ENCODE results near the gene PRKCA. TPM values are rescaled to one million over a fixed set of nuclear protein-coding genes. Genes with fewer than 3 reads are reported as not detected.
"Not testable (repeated sequence)": the region's sequence is repeated elsewhere in the genome, so short reads cannot be mapped to it uniquely, and the experiment has no call there.

Gene PRKCA
- total RNA-seq, 4 donors from 2014 or later = 26.0 to 89.0 (median 32.8) TPM

DNA sequence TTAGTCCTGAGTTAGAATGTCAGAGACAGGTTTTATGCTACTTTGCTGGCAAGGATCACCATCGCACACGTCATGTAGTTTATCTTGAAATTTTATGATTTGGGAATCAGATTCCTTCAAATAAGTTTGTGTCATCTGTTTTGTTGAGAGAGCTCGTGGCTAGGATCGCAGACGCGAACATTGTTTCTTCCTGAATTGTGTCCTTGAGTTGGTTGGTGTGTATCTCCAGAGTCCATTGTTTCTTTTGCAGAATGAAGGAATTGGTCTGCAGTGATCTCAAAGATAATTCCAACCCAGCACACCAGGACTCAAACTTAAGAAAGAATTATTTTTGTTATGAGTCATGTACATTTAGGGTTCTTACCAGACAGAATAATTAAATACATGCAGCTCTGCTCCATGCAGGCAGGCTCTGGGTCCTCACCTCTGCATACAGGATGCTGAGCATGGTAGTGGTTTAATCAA lies 51.6 kb downstream of the PRKCA start:
- Histone ChIP-seq H3K36me3 (no peaks in the 10 kb centered on the region), H3K4me3 (no peak overlapping the region), H3K4me1 (peaks cover 0 to 35% (median 10%) of the 10 kb centered on the region in 3 donors), H3K9me3 (no peaks in the 10 kb centered on the region), H3K27me3 (no peaks in the 10 kb centered on the region), H3K27ac (no peak overlapping the region)
- no peak for ATAC-seq
- TF ChIP-seq EP300 (IDR thresholded peaks at IDR 0.05) (no peak), POLR2A (IDR thresholded peaks at IDR 0.05) (no peak), POLR2AphosphoS5 (IDR thresholded peaks at IDR 0.05) (no peak), CTCF (IDR thresholded peaks at IDR 0.05) (no peak)
- 77 to 81% methylated on average over 5 to 6 of the region's 6 CpGs for WGBS, 2 donors (ENCODE audit: low coverage in 1 of 2)

GRCh38 chr17:66354472-66354871 lies 52.1 kb downstream of the PRKCA start:
- no peak overlapping the region for H3K4me3 ChIP-seq
- 63 to 64% methylated on average over 3 of the region's 3 CpGs for WGBS, 2 donors (ENCODE audit: low coverage in 1 of 2)
- H3K27ac ChIP-seq = no peak overlapping the region
- no peaks in the 10 kb centered on the region for H3K36me3 ChIP-seq
- TF ChIP-seq EP300 (IDR thresholded peaks at IDR 0.05) (no peak), POLR2A (IDR thresholded peaks at IDR 0.05) (no peak)
- no peak for ATAC-seq
- H3K9me3 ChIP-seq = no peaks in the 10 kb centered on the region
- peaks cover 0 to 35% (median 6%) of the 10 kb centered on the region in 3 donors for H3K4me1 ChIP-seq
- H3K27me3 ChIP-seq = no peaks in the 10 kb centered on the region

- no peak for TF ChIP-seq POLR2A (IDR thresholded peaks at IDR 0.05)
- TF ChIP-seq EP300 (IDR thresholded peaks at IDR 0.05) = no peak
- Histone ChIP-seq H3K27ac (no peak overlapping the region), H3K9me3 (no peaks in the 10 kb centered on the region), H3K4me3 (no peak overlapping the region), H3K4me1 (peaks cover 0 to 35% (median 2%) of the 10 kb centered on the region in 3 donors), H3K27me3 (no peaks in the 10 kb centered on the region), H3K36me3 (no peaks in the 10 kb centered on the region)
- WGBS, 2 donors (ENCODE audit: low coverage in 1 of 2) = 81 to 86% methylated on average over 5 of the region's 5 CpGs
- no peak for ATAC-seq
Measured at GRCh38 chr17:66354981-66355380, 52.6 kb downstream of the PRKCA start.

GRCh38 chr17:66355510-66355909 lies 53.1 kb downstream of the PRKCA start:
- no peak for ATAC-seq
- WGBS, 2 donors (ENCODE audit: low coverage in 1 of 2) = 80 to 90% methylated on average over 2 of the region's 2 CpGs
- peaks cover 0 to 38% (median 0%) of the 10 kb centered on the region in 3 donors for H3K4me1 ChIP-seq
- H3K36me3 ChIP-seq = no peaks in the 10 kb centered on the region
- H3K27ac ChIP-seq = no peak overlapping the region
- TF ChIP-seq CTCF (IDR thresholded peaks at IDR 0.05) (no peak), EP300 (IDR thresholded peaks at IDR 0.05) (no peak), POLR2A (IDR thresholded peaks at IDR 0.05) (no peak), POLR2AphosphoS5 (IDR thresholded peaks at IDR 0.05) (no peak)
- H3K27me3 ChIP-seq = no peaks in the 10 kb centered on the region
- no peaks in the 10 kb centered on the region for H3K9me3 ChIP-seq
- H3K4me3 ChIP-seq = no peak overlapping the region

DNA sequence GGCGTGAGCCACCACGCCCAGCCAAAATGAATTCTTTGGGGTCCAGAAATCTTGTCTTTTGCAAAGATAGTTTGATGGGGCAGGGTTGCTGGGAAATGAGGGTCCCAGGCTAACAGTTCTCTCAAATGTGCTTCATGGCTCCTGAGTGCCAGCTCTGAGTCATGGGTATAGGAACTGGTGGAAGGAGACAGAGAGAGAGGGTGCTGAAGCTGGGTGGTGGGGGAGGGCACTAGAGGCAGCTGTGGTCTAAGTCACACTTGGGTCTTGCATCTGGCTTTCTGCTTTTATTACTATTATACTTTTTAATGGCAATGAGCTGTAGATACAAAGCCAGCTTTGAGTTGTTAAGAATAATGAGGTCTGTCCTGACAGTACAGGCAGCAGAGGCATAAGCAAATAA lies 54.6 kb downstream of the PRKCA start:
- no peaks in the 10 kb centered on the region for H3K9me3 ChIP-seq
- ATAC-seq = no peak
- TF ChIP-seq POLR2AphosphoS5 (IDR thresholded peaks at IDR 0.05) (no peak), CTCF (IDR thresholded peaks at IDR 0.05) (no peak), EP300 (IDR thresholded peaks at IDR 0.05) (no peak), POLR2A (IDR thresholded peaks at IDR 0.05) (no peak)
- H3K4me1 ChIP-seq = peaks cover 0 to 42% (median 0%) of the 10 kb centered on the region in 3 donors
- no peaks in the 10 kb centered on the region for H3K27me3 ChIP-seq
- H3K27ac ChIP-seq = no peak overlapping the region
- no peak overlapping the region for H3K4me3 ChIP-seq
- WGBS, 2 donors (ENCODE audit: low coverage in 1 of 2) = no CpG with 5 or more reads among the region's 2 CpGs
- H3K36me3 ChIP-seq = no peaks in the 10 kb centered on the region

DNA sequence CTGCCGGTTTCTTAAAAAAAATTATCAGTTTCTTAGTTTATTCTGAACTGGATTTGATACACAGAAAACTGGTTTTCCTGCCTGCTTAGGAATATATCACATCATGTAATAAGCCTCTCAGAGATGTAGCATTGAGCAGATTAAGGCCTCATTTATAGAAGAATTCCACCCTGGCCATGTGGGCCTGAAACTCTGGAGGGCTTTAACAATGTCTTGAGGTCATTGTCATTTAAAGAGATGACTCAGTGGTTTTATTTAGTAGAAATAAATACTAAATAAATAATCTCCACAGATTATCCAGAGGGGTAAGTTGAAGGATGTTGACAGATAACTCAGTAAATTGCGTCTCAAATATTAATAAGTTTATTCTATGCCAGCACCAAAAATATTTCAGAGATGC lies 56.9 kb downstream of the PRKCA start:
- H3K4me3 ChIP-seq = no peak overlapping the region
- H3K36me3 ChIP-seq = no peaks in the 10 kb centered on the region
- H3K9me3 ChIP-seq = no peaks in the 10 kb centered on the region
- H3K27ac ChIP-seq = no peak overlapping the region
- no peaks in the 10 kb centered on the region for H3K27me3 ChIP-seq
- TF ChIP-seq CTCF (IDR thresholded peaks at IDR 0.05) = no peak
- no peak for TF ChIP-seq EP300 (IDR thresholded peaks at IDR 0.05)
- TF ChIP-seq POLR2AphosphoS5 (IDR thresholded peaks at IDR 0.05) = no peak
- no peak for TF ChIP-seq POLR2A (IDR thresholded peaks at IDR 0.05)
- H3K4me1 ChIP-seq = peaks cover 0 to 42% (median 0%) of the 10 kb centered on the region in 3 donors
- ATAC-seq = no peak
- WGBS, 2 donors (ENCODE audit: low coverage in 1 of 2) = 63 to 66% methylated on average over 2 of the region's 2 CpGs

GRCh38 chr17:66360961-66361565 lies 58.6 kb downstream of the PRKCA start:
- not testable (repeated sequence) for H3K4me3 ChIP-seq, ATAC-seq, H3K27me3 ChIP-seq, H3K27ac ChIP-seq, H3K36me3 ChIP-seq, H3K9me3 ChIP-seq
- peaks cover 0 to 35% (median 0%) of the 10 kb centered on the region in 3 donors for H3K4me1 ChIP-seq
- 87 to 95% methylated on average over 6 to 12 of the region's 12 CpGs for WGBS, 2 donors (ENCODE audit: low coverage in 1 of 2)

Data from gastroesophageal sphincter (tissue), 4 donors.